Cardiac muscle cell (in vitro differentiated cells and primary cell): ENCODE measurements around the gene MBD2. TPM values are rescaled to one million over a fixed set of nuclear protein-coding genes. Genes with fewer than 3 reads are reported as not detected.

ENCODE experiments used
- DNase-seq, 2 donors: peaks; one replicate each; pipeline versions ENCODE4 v3.0.0 to v3.0.0-alpha.2; 2010 to 2017; ENCODE audit warnings: low read depth in 1 of 2, low spot score in 1 of 2
- H3K27ac ChIP-seq: fragments of 200-600 bp; sonication (generic); 2 replicates; pipeline ENCODE4 v1.5.1; 2016
- H3K27me3 ChIP-seq: fragments of 200-600 bp; sonication (generic); 2 replicates; pipeline ENCODE4 v1.6.0; 2016; ENCODE audit warnings: control low read depth
- H3K36me3 ChIP-seq: fragments of 200-600 bp; sonication (generic); 2 replicates; pipeline ENCODE4 v1.5.1; 2016; ENCODE audit warnings: control low read depth
- H3K4me1 ChIP-seq: fragments of 200-600 bp; sonication (generic); 2 replicates; pipeline ENCODE4 v1.8.1; 2017; ENCODE audit warnings: low read depth, mild to moderate bottlenecking, mixed run types
- H3K4me3 ChIP-seq: fragments of 200-600 bp; sonication (generic); 2 replicates; pipeline ENCODE4 v1.5.1; 2016; ENCODE audit warnings: mild to moderate bottlenecking
- H3K9me3 ChIP-seq: fragments of 200-600 bp; sonication (generic); 2 replicates; pipeline ENCODE4 v1.5.1; 2017; ENCODE audit warnings: low read depth, mild to moderate bottlenecking, control low read depth
- CTCF ChIP-seq: IDR thresholded peaks from 2 replicates; pipeline ENCODE4 v1.5.1; 2012; ENCODE audit warnings: low read depth, mild to moderate bottlenecking, low read length
- polyA plus RNA-seq: library from polyadenylated mRNA; unstranded; fragments of >200 nt; fragmentation: Nextera tagmentation; extraction: Ambion mirVana; gene quantifications from 2 replicates; pipeline ENCODE4 v1.2.1, GENCODE V29; 2016
- total RNA-seq: library from RNA; depleted of rRNA; stranded (reverse); fragments of >200 nt; gene quantifications from 2 replicates; pipeline ENCODE4 v1.2.3, GENCODE V29; 2016

Gene MBD2
- total and polyA plus RNA-seq, 2 experiments from 2014 or later = 27.5 to 40.0 TPM

- peaks cover 15% of the 10 kb centered on the region for H3K4me1 ChIP-seq
- no peaks in the 10 kb centered on the region for H3K27me3 ChIP-seq
- H3K9me3 ChIP-seq = no peaks in the 10 kb centered on the region
- no peaks in the 10 kb centered on the region for H3K36me3 ChIP-seq
- DNase-seq = no peak
- H3K4me3 ChIP-seq = no peak overlapping the region
- no peak for TF ChIP-seq CTCF
- H3K27ac ChIP-seq = no peak overlapping the region
These were observed 27.3 kb upstream of the MBD2 start for GRCh38 chr18:54251606-54252390.

- DNase-seq = no peak
- no peak overlapping the region for H3K27ac ChIP-seq
- TF ChIP-seq CTCF = no peak
- H3K4me3 ChIP-seq = no peak overlapping the region
- peaks cover 15% of the 10 kb centered on the region for H3K4me1 ChIP-seq
- no peaks in the 10 kb centered on the region for H3K36me3 ChIP-seq
- H3K9me3 ChIP-seq = no peaks in the 10 kb centered on the region
- no peaks in the 10 kb centered on the region for H3K27me3 ChIP-seq
These were observed 26.4 kb upstream of the MBD2 start for GRCh38 chr18:54250846-54251261.

GRCh38 chr18:54247511-54248175, 23.2 kb upstream of the MBD2 start:
- Histone ChIP-seq H3K9me3 (no peaks in the 10 kb centered on the region), H3K27me3 (no peaks in the 10 kb centered on the region), H3K36me3 (no peaks in the 10 kb centered on the region), H3K27ac (peak overlapping the region; percentile 49), H3K4me3 (no peak overlapping the region), H3K4me1 (peaks cover 8% of the 10 kb centered on the region)
- no peak for TF ChIP-seq CTCF
- DNase-seq = no peak

- no peak for TF ChIP-seq CTCF
- no peaks in the 10 kb centered on the region for H3K36me3 ChIP-seq
- no peak overlapping the region for H3K27ac ChIP-seq
- no peak for DNase-seq
- no peaks in the 10 kb centered on the region for H3K27me3 ChIP-seq
- H3K9me3 ChIP-seq = no peaks in the 10 kb centered on the region
- H3K4me3 ChIP-seq = no peak overlapping the region
- H3K4me1 ChIP-seq = peaks cover 3% of the 10 kb centered on the region
These were observed 17.9 kb upstream of the MBD2 start for GRCh38 chr18:54242327-54242726.

- Histone ChIP-seq H3K9me3 (no peaks in the 10 kb centered on the region), H3K4me1 (no peaks in the 10 kb centered on the region), H3K27me3 (no peaks in the 10 kb centered on the region), H3K4me3 (no peak overlapping the region), H3K36me3 (no peaks in the 10 kb centered on the region), H3K27ac (no peak overlapping the region)
- DNase-seq = no peak
- TF ChIP-seq CTCF = no peak
These were observed 17.0 kb upstream of the MBD2 start for GRCh38 chr18:54241483-54241882.
